Activated naive CD4-positive, alpha-beta T cell treated with anti-CD3 and anti-CD28 coated beads, Interleukin-2, amount 50 U/mL, for 24 hours (primary cell): ENCODE measurements around the gene RGL1.

Experiments used
- H3K27ac Mint-ChIP-seq: one replicate; pipeline ENCODE4 v1.8.0; 2021; ENCODE audit warnings: mild to moderate bottlenecking, mixed read lengths
- H3K27me3 Mint-ChIP-seq: one replicate; pipeline ENCODE4 v1.8.0; 2021; ENCODE audit warnings: mixed read lengths
- H3K36me3 Mint-ChIP-seq: one replicate; pipeline ENCODE4 v1.8.0; 2021; ENCODE audit warnings: mixed read lengths
- H3K4me1 Mint-ChIP-seq: one replicate; pipeline ENCODE4 v1.8.0; 2021; ENCODE audit warnings: mixed read lengths
- H3K4me3 Mint-ChIP-seq: one replicate; pipeline ENCODE4 v1.8.0; 2021; ENCODE audit warnings: mild to moderate bottlenecking, mixed read lengths
- H3K9me3 Mint-ChIP-seq: one replicate; pipeline ENCODE4 v1.8.0; 2021; ENCODE audit warnings: mixed read lengths

Gene RGL1

GRCh38 chr1:183896466-183897048 lies 91.6 kb downstream of the RGL1 start:
- Mint-ChIP-seq H3K4me1 (peaks cover 11% of the 10 kb centered on the region), H3K27ac (no peak overlapping the region), H3K27me3 (no peaks in the 10 kb centered on the region), H3K36me3 (peaks cover 20% of the 10 kb centered on the region), H3K9me3 (no peaks in the 10 kb centered on the region), H3K4me3 (no peak overlapping the region)

GRCh38 chr1:183898001-183898396 lies 93.1 kb downstream of the RGL1 start:
- H3K4me1 Mint-ChIP-seq, result peaks cover 15% of the 10 kb centered on the region
- peaks cover 20% of the 10 kb centered on the region for H3K36me3 Mint-ChIP-seq
- no peak overlapping the region for H3K4me3 Mint-ChIP-seq
- no peaks in the 10 kb centered on the region for H3K9me3 Mint-ChIP-seq
- H3K27ac Mint-ChIP-seq, result no peak overlapping the region
- H3K27me3 Mint-ChIP-seq, result no peaks in the 10 kb centered on the region

DNA sequence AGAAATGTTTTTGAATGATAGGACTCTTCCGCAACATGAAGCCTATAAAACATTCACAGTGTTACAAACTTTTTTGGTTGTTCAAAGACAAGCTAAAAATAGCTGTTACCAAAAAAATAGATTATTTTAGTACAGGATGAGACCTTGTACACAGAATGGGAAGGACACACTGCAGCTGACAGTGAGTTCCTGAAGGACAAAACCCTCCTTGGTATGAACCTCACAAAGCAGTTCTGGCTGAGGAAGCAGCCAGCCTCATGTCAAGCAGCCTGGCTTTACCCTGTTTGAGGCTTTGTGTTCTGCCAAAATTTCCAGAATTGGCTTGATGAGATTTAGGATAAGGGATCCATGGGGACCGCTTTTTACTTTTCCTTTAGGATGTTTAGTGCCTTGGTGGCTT lies 93.7 kb downstream of the RGL1 start:
- Mint-ChIP-seq H3K36me3 (peaks cover 20% of the 10 kb centered on the region), H3K4me1 (peaks cover 15% of the 10 kb centered on the region), H3K9me3 (no peaks in the 10 kb centered on the region), H3K27me3 (no peaks in the 10 kb centered on the region), H3K27ac (no peak overlapping the region), H3K4me3 (no peak overlapping the region)

DNA sequence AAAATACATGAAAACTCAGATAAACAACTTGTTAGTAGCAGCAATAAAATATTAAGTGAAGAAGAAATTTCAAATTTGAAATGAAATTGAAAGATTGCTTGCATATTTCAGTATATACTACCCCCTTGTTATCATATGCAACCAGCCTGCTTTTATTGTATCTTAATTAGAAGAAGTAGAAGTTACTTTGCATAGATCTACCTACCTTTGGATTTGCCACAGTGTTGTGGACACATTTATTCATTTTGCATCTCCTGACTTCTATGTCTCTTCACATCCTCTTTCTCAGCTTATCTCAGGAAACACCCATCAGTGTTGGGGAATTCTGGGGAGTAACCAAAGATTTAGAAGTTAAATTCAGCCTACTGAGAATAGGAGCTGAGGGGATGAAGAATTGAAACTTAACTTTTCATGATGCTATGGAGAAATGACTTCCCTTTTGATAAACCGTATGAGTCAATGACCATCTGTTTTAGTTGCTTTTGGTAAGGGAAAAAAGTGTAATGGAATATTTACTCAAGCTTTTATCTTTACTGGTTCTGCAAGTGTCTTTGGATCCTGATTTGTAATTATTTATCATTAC lies 96.9 kb downstream of the RGL1 start:
- peaks cover 8% of the 10 kb centered on the region for H3K36me3 Mint-ChIP-seq
- no peaks in the 10 kb centered on the region for H3K9me3 Mint-ChIP-seq
- no peaks in the 10 kb centered on the region for H3K27me3 Mint-ChIP-seq
- H3K4me1 Mint-ChIP-seq, result peaks cover 10% of the 10 kb centered on the region
- peak overlapping the region; percentile 37 for H3K27ac Mint-ChIP-seq
- H3K4me3 Mint-ChIP-seq, result no peak overlapping the region

GRCh38 chr1:183903101-183903500 lies 98.2 kb downstream of the RGL1 start:
- Mint-ChIP-seq H3K27me3 (no peaks in the 10 kb centered on the region), H3K4me3 (no peak overlapping the region), H3K27ac (no peak overlapping the region), H3K9me3 (no peaks in the 10 kb centered on the region), H3K36me3 (peaks cover 7% of the 10 kb centered on the region), H3K4me1 (peaks cover 6% of the 10 kb centered on the region)

- H3K9me3 Mint-ChIP-seq, result no peaks in the 10 kb centered on the region
- peaks cover 5% of the 10 kb centered on the region for H3K4me1 Mint-ChIP-seq
- H3K4me3 Mint-ChIP-seq, result no peak overlapping the region
- no peaks in the 10 kb centered on the region for H3K27me3 Mint-ChIP-seq
- H3K36me3 Mint-ChIP-seq, result peaks cover 2% of the 10 kb centered on the region
- no peak overlapping the region for H3K27ac Mint-ChIP-seq
These were observed 100.7 kb downstream of the RGL1 start for GRCh38 chr1:183905508-183906113.

DNA sequence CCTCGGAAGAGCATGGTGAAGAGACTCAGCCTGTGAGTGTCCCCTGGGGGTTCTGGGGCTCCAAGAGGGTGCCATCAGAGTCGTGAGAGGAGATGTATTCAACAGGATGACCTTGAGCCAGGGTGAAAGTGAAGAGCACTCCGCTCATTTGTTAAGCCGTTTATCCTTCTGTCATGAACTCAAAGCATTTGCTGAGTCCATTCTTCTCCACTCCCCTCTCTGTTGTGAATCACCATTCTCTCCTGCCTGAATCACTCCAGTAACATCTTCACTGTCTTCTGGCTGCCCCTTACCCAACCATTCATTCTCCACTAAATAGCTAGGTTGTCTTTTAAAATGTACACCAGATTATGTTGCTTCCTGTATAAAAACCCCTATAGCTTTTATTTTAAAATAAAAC lies 102.2 kb downstream of the RGL1 start:
- Mint-ChIP-seq H3K36me3 (peaks cover 3% of the 10 kb centered on the region), H3K9me3 (no peaks in the 10 kb centered on the region), H3K4me3 (no peak overlapping the region), H3K27me3 (no peaks in the 10 kb centered on the region), H3K27ac (no peak overlapping the region), H3K4me1 (no peaks in the 10 kb centered on the region)

GRCh38 chr1:183908079-183908478 lies 103.2 kb downstream of the RGL1 start:
- H3K4me1 Mint-ChIP-seq, result no peaks in the 10 kb centered on the region

DNA sequence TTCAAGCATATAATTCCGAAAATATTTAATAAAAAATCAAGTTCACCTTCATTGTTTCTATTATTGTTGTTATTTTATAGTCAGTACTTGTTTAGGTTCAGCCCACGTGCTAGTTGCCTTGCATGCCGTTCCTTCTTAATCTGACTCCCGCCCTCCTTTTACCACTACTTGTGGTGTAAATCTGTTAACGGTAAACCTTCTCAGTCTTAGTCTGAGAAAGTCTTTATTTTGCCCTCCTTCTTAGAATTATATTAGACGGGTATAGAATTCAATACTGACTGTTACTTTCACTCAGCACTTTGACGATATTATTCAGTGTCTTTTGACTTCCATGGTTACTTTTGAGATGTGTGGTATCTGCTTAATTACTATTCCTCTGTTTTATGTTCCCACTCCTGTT lies 104.8 kb downstream of the RGL1 start:
- H3K36me3 Mint-ChIP-seq, result peaks cover 5% of the 10 kb centered on the region
- no peaks in the 10 kb centered on the region for H3K9me3 Mint-ChIP-seq
- H3K4me1 Mint-ChIP-seq, result no peaks in the 10 kb centered on the region
- no peak overlapping the region for H3K27ac Mint-ChIP-seq
- no peaks in the 10 kb centered on the region for H3K27me3 Mint-ChIP-seq
- H3K4me3 Mint-ChIP-seq, result no peak overlapping the region

More at GRCh38 chr1:183908079-183908478, 103.2 kb downstream of the RGL1 start:
- no peak overlapping the region for H3K4me3 Mint-ChIP-seq
- H3K9me3 Mint-ChIP-seq, result no peaks in the 10 kb centered on the region
- H3K27me3 Mint-ChIP-seq, result no peaks in the 10 kb centered on the region
- peaks cover 5% of the 10 kb centered on the region for H3K36me3 Mint-ChIP-seq
- H3K27ac Mint-ChIP-seq, result no peak overlapping the region

- Mint-ChIP-seq H3K4me1 (peaks cover 5% of the 10 kb centered on the region), H3K36me3 (peaks cover 5% of the 10 kb centered on the region), H3K27ac (no peak overlapping the region), H3K9me3 (no peaks in the 10 kb centered on the region), H3K27me3 (no peaks in the 10 kb centered on the region), H3K4me3 (no peak overlapping the region)
These were observed 105.9 kb downstream of the RGL1 start for GRCh38 chr1:183910845-183911244.

DNA sequence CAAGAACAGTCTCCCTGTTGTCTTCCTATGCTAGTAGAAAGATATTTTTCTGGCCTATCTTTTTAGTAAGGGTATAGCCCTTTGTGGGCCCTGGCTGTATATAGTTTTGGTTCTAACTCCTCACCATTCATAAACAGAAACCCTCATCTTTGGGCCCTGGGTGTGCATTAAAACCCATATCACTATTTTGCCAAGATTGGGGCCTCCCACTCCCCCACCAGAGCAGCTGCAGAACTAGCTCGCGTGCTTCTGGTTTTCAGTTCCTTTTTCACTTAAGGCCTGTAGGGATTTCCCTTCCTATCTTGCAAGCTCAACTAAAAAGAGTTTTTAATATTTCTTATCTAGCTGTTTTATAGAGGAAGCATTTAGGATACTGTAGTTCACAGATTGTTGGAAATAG lies 106.4 kb downstream of the RGL1 start:
- no peaks in the 10 kb centered on the region for H3K9me3 Mint-ChIP-seq
- no peaks in the 10 kb centered on the region for H3K27me3 Mint-ChIP-seq
- no peak overlapping the region for H3K27ac Mint-ChIP-seq
- H3K4me3 Mint-ChIP-seq, result no peak overlapping the region
- peaks cover 5% of the 10 kb centered on the region for H3K36me3 Mint-ChIP-seq
- H3K4me1 Mint-ChIP-seq, result peaks cover 10% of the 10 kb centered on the region

GRCh38 chr1:183912265-183912886 lies 107.5 kb downstream of the RGL1 start:
- Mint-ChIP-seq H3K36me3 (peaks cover 5% of the 10 kb centered on the region), H3K9me3 (no peaks in the 10 kb centered on the region), H3K27ac (no peak overlapping the region), H3K27me3 (no peaks in the 10 kb centered on the region), H3K4me3 (no peak overlapping the region), H3K4me1 (peaks cover 13% of the 10 kb centered on the region)

GRCh38 chr1:183913567-183913993 lies 108.7 kb downstream of the RGL1 start:
- Mint-ChIP-seq H3K36me3 (peaks cover 7% of the 10 kb centered on the region), H3K4me1 (peaks cover 13% of the 10 kb centered on the region), H3K27me3 (no peaks in the 10 kb centered on the region), H3K9me3 (no peaks in the 10 kb centered on the region), H3K4me3 (no peak overlapping the region), H3K27ac (no peak overlapping the region)

DNA sequence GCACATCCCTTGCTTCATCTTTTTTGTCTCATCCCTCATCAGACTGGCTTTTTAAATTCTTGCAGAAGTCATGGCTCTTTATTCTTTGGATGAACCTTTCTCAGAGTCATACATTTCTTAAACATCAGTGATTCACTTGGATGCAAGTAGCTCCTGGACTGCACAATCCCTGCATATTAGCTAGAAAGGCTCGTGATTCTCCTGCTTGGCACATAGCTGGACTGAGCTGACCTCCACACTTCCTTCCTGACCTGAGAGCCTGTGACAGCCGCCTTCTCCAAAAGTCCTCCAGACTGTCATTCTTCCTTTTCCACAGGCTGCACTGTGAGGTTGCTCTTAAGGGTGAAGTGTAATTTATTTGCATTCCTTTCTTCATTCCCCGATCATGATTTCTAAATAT lies 109.4 kb downstream of the RGL1 start:
- Mint-ChIP-seq H3K4me3 (no peak overlapping the region), H3K9me3 (no peaks in the 10 kb centered on the region), H3K4me1 (peaks cover 13% of the 10 kb centered on the region), H3K27ac (no peak overlapping the region), H3K36me3 (peaks cover 7% of the 10 kb centered on the region), H3K27me3 (no peaks in the 10 kb centered on the region)

GRCh38 chr1:183914891-183915290 lies 110.0 kb downstream of the RGL1 start:
- H3K4me3 Mint-ChIP-seq, result no peak overlapping the region
- no peak overlapping the region for H3K27ac Mint-ChIP-seq
- peaks cover 7% of the 10 kb centered on the region for H3K36me3 Mint-ChIP-seq
- H3K4me1 Mint-ChIP-seq, result peaks cover 13% of the 10 kb centered on the region
- no peaks in the 10 kb centered on the region for H3K27me3 Mint-ChIP-seq
- no peaks in the 10 kb centered on the region for H3K9me3 Mint-ChIP-seq
